Neural progenitor cell (in vitro differentiated cells): Measurements from ENCODE around the gene LDHAL6A. TPM values are rescaled to one million over a fixed set of nuclear protein-coding genes. Genes with fewer than 3 reads are reported as not detected.

ENCODE experiments used
- DNase-seq: peaks from one replicate; pipeline ENCODE4 v3.0.0-alpha.2; 2016; ENCODE audit warnings: low spot score
- H2AFZ ChIP-seq: fragments of 200-600 bp; sonication (generic); replicated peaks from 2 replicates; pipeline ENCODE4 v1.6.1; 2016; ENCODE audit warnings: antibody characterized with exemption
- H3F3A ChIP-seq: fragments of 200-600 bp; sonication (generic); 2 replicates; pipeline ENCODE4 v1.6.1; 2016; ENCODE audit warnings: antibody characterized with exemption, low read depth
- H3K27ac ChIP-seq: fragments of 200-600 bp; sonication (generic); 2 replicates; pipeline ENCODE4 v1.5.1; 2016; ENCODE audit warnings: mild to moderate bottlenecking
- H3K27me3 ChIP-seq: fragments of 200-600 bp; sonication (generic); 2 replicates; pipeline ENCODE4 v1.6.1; 2016; ENCODE audit warnings: mild to moderate bottlenecking, moderate library complexity
- H3K36me3 ChIP-seq: fragments of 200-600 bp; sonication (generic); 2 replicates; pipeline ENCODE4 v1.5.1; 2016
- H3K4me1 ChIP-seq: fragments of 200-600 bp; sonication (generic); 2 replicates; pipeline ENCODE4 v1.6.1; 2016; ENCODE audit warnings: mixed run types
- H3K4me2 ChIP-seq: fragments of 200-600 bp; sonication (generic); 2 replicates; pipeline ENCODE4 v1.6.1; 2016
- H3K4me3 ChIP-seq: fragments of 200-600 bp; sonication (generic); 2 replicates; pipeline ENCODE4 v1.5.1; 2016
- H3K79me2 ChIP-seq: fragments of 200-600 bp; sonication (generic); 2 replicates; pipeline ENCODE4 v1.6.1; 2016; ENCODE audit warnings: low read depth
- H3K9ac ChIP-seq: fragments of 200-600 bp; sonication (generic); 2 replicates; pipeline ENCODE4 v1.6.1; 2016
- H3K9me3 ChIP-seq: fragments of 200-600 bp; sonication (generic); 2 replicates; pipeline ENCODE4 v1.5.1; 2016; ENCODE audit warnings: low read depth
- H4K20me1 ChIP-seq: fragments of 200-600 bp; sonication (generic); 2 replicates; pipeline ENCODE4 v1.6.1; 2016; ENCODE audit warnings: low read depth
- H3K27ac Mint-ChIP-seq: 3 replicates; pipeline ENCODE4 v1.8.0; 2021; ENCODE audit warnings: mixed read lengths
- H3K27me3 Mint-ChIP-seq: 2 replicates; pipeline ENCODE4 v1.8.0; 2022; ENCODE audit warnings: low read depth, mild to moderate bottlenecking, inconsistent platforms, moderate library complexity, mixed read lengths; ENCODE audit not compliant: insufficient read depth
- H3K36me3 Mint-ChIP-seq: 3 replicates; pipeline ENCODE4 v1.8.0; 2021; ENCODE audit warnings: mixed read lengths
- H3K4me1 Mint-ChIP-seq: 3 replicates; pipeline ENCODE4 v1.8.0; 2021; ENCODE audit warnings: mixed read lengths
- H3K4me3 Mint-ChIP-seq: 3 replicates; pipeline ENCODE4 v1.8.0; 2021; ENCODE audit warnings: mild to moderate bottlenecking, moderate library complexity, mixed read lengths
- H3K9me3 Mint-ChIP-seq: 3 replicates; pipeline ENCODE4 v1.8.0; 2020; ENCODE audit warnings: mixed read lengths
- CTCF ChIP-seq: fragments of 200-600 bp; sonication (generic); IDR thresholded peaks from 2 replicates; pipeline ENCODE4 v1.5.1; 2017; ENCODE audit warnings: antibody characterized with exemption, mild to moderate bottlenecking
- EZH2 ChIP-seq: fragments of 200-600 bp; sonication (generic); IDR thresholded peaks from 2 replicates; pipeline ENCODE4 v1.6.1; 2017; ENCODE audit warnings: antibody characterized with exemption, mild to moderate bottlenecking, moderate library complexity
- EZH2phosphoT487 ChIP-seq: fragments of 200-600 bp; sonication (generic); IDR thresholded peaks from 2 replicates; pipeline ENCODE4 v1.6.1; 2017; ENCODE audit warnings: antibody characterized with exemption
- total RNA-seq: library from RNA; depleted of rRNA; stranded (reverse); fragments of >200 nt; gene quantifications from 2 replicates; pipeline ENCODE4 v1.2.3, GENCODE V29; 2015; ENCODE audit warnings: low replicate concordance

Gene LDHAL6A
- total RNA-seq, 1 donor from 2014 or later, result not detected

GRCh38 chr11:18419040-18419439 lies 36.6 kb upstream of the LDHAL6A start:
- Histone ChIP-seq H3K36me3 (no peaks in the 10 kb centered on the region), H3F3A (no peaks in the 10 kb centered on the region), H3K4me2 (no peak overlapping the region), H3K27me3 (no peaks in the 10 kb centered on the region), H3K79me2 (no peaks in the 10 kb centered on the region), H3K9me3 (no peaks in the 10 kb centered on the region), H3K4me3 (no peak overlapping the region), H4K20me1 (no peaks in the 10 kb centered on the region), H2AFZ (no peak overlapping the region), H3K4me1 (no peaks in the 10 kb centered on the region), H3K9ac (no peak overlapping the region), H3K27ac (no peak overlapping the region)
- TF ChIP-seq EZH2 (no peak), CTCF (no peak), EZH2phosphoT487 (no peak)
- no peaks in the 10 kb centered on the region for H3K27me3 Mint-ChIP-seq
- no peaks in the 10 kb centered on the region for H3K4me1 Mint-ChIP-seq
- no peaks in the 10 kb centered on the region for H3K9me3 Mint-ChIP-seq
- no peak overlapping the region for H3K4me3 Mint-ChIP-seq
- DNase-seq, result no peak
- H3K27ac Mint-ChIP-seq, result no peak overlapping the region
- no peaks in the 10 kb centered on the region for H3K36me3 Mint-ChIP-seq

GRCh38 chr11:18420067-18420466 lies 35.6 kb upstream of the LDHAL6A start:
- no peak overlapping the region for H3K27ac Mint-ChIP-seq
- H2AFZ ChIP-seq, result no peak overlapping the region

GRCh38 chr11:18427240-18427639 lies 28.4 kb upstream of the LDHAL6A start:
- Histone ChIP-seq H3K27ac (no peak overlapping the region), H3F3A (no peaks in the 10 kb centered on the region), H4K20me1 (no peaks in the 10 kb centered on the region), H2AFZ (no peak overlapping the region), H3K4me3 (no peak overlapping the region), H3K36me3 (no peaks in the 10 kb centered on the region), H3K4me1 (no peaks in the 10 kb centered on the region), H3K27me3 (no peaks in the 10 kb centered on the region), H3K79me2 (no peaks in the 10 kb centered on the region), H3K9ac (no peak overlapping the region), H3K4me2 (no peak overlapping the region), H3K9me3 (no peaks in the 10 kb centered on the region)
- Mint-ChIP-seq H3K36me3 (no peaks in the 10 kb centered on the region), H3K4me1 (no peaks in the 10 kb centered on the region), H3K27me3 (peaks cover 2% of the 10 kb centered on the region), H3K4me3 (no peak overlapping the region), H3K27ac (no peak overlapping the region), H3K9me3 (no peaks in the 10 kb centered on the region)
- TF ChIP-seq EZH2 (no peak), CTCF (no peak), EZH2phosphoT487 (no peak)
- DNase-seq, result no peak

More at GRCh38 chr11:18420067-18420466, 35.6 kb upstream of the LDHAL6A start:
- no peaks in the 10 kb centered on the region for H4K20me1 ChIP-seq
- Mint-ChIP-seq H3K36me3 (no peaks in the 10 kb centered on the region), H3K9me3 (no peaks in the 10 kb centered on the region), H3K27me3 (no peaks in the 10 kb centered on the region), H3K4me3 (no peak overlapping the region), H3K4me1 (no peaks in the 10 kb centered on the region)
- no peaks in the 10 kb centered on the region for H3K27me3 ChIP-seq
- no peak overlapping the region for H3K27ac ChIP-seq
- H3K79me2 ChIP-seq, result no peaks in the 10 kb centered on the region
- H3K4me2 ChIP-seq, result no peak overlapping the region
- no peaks in the 10 kb centered on the region for H3F3A ChIP-seq
- no peak for TF ChIP-seq EZH2
- TF ChIP-seq EZH2phosphoT487, result no peak
- no peak for TF ChIP-seq CTCF
- H3K36me3 ChIP-seq, result no peaks in the 10 kb centered on the region
- H3K4me3 ChIP-seq, result no peak overlapping the region
- no peaks in the 10 kb centered on the region for H3K4me1 ChIP-seq
- no peaks in the 10 kb centered on the region for H3K9me3 ChIP-seq
- DNase-seq, result no peak
- H3K9ac ChIP-seq, result no peak overlapping the region
